Measurements from ENCODE around the gene EPHA5.
"Not testable (repeated sequence)": the region's sequence is repeated elsewhere in the genome, so short reads cannot be mapped to it uniquely, and the experiment has no call there.

GRCh38 chr4:65308626-65309025 lies 361.7 kb downstream of the EPHA5 start:
- not testable (repeated sequence) for TF ChIP-seq CTCF, POLR2A (IDR thresholded peaks at IDR 0.05)
